Measurements from ENCODE around the gene PACSIN3. TPM values are rescaled to one million over a fixed set of nuclear protein-coding genes. Genes with fewer than 3 reads are reported as not detected.
A peak's percentile ranks its signal among the peaks of the same experiment; 100 is the strongest.

The PACSIN3 gene
- total and polyA plus RNA-seq, 2 donors (not counting 3 experiments of a cell fraction or from before 2014, with no cell fraction given): 15.2 to 27.2 TPM

- Histone ChIP-seq H3K27me3 (ENCODE audit: control insufficient read depth in 2 of 2, insufficient read depth in 2 of 2, low read length in 2 of 2) (no peaks in the 10 kb centered on the region), H3K27ac (ENCODE audit: insufficient read depth, low read depth, low read length) (no peak overlapping the region), H3K79me2 (ENCODE audit: control insufficient read depth, insufficient read depth, low read length) (peaks cover 35% of the 10 kb centered on the region), H3K36me3 (ENCODE audit: control insufficient read depth in 2 of 2, extremely low read depth in 1 of 2, insufficient read depth in 2 of 2, low read length in 2 of 2) (peaks cover 5 to 21% of the 10 kb centered on the region in 2 experiments), H3K4me1 (ENCODE audit: control insufficient read depth, extremely low read depth, insufficient read depth, low read length) (peaks cover 13% of the 10 kb centered on the region), H3K9me3 (replicated peaks; ENCODE audit: control insufficient read depth, insufficient read depth, low read length) (no peaks in the 10 kb centered on the region), H2AFZ (ENCODE audit: low read depth, low read length) (peak overlapping the region; percentile 61), H3K9ac (replicated peaks; ENCODE audit: extremely low read depth, insufficient read depth, low read length) (no peak overlapping the region), H4K20me1 (replicated peaks; ENCODE audit: control insufficient read depth, extremely low read depth, insufficient read depth, low read length) (no peaks in the 10 kb centered on the region), H3K4me2 (ENCODE audit: insufficient read depth, low read length) (no peak overlapping the region), H3K9me1 (replicated peaks; ENCODE audit: control insufficient read depth, extremely low read depth, insufficient read depth, low read length) (no peaks in the 10 kb centered on the region), H3K4me3 (replicated peaks in 1 of 3; ENCODE audit: insufficient read depth in 1 of 3, low read depth in 1 of 3, low read length in 3 of 3) (no peak overlapping the region)
- dilution Hi-C loops (cut with MboI; ENCODE audit: extremely low pct_ligation_motif_present, low sequenced_read_pairs) (no loop called here), intact Hi-C loops (cut with micrococcal nuclease) (loop anchor here (1.0 kb wide), 6 partner anchors 7 to 230 kb away; partner anchors contain the start of genes DDB2 and SLC39A13)
- CTCF ChIA-PET: interaction anchor here (0.9 to 5.3 kb wide), 8 partner anchors 9 to 176 kb away, joined by 3 to 67 read pairs (median 6); partner anchors contain the start of genes ACP2, DDB2, MYBPC3 and NR1H3
- BruUV-seq (replicated peaks): no TSS peak
- FAIRE-seq: no peak
- TF ChIP-seq EZH2 (IDR thresholded peaks at IDR 0.05; ENCODE audit: borderline replicate concordance, low read depth, low read length, severe bottlenecking) (no peak), FOS (IDR thresholded peaks at IDR 0.05; ENCODE audit: borderline replicate concordance, insufficient read depth, low read length) (no peak), POLR2AphosphoS5 (IDR thresholded peaks at IDR 0.05; ENCODE audit: insufficient read depth, low read depth, low read length) (no peak), MYC (IDR thresholded peaks at IDR 0.05; ENCODE audit: low read depth, low read length) (no peak), GATA2 (IDR thresholded peaks at IDR 0.05; ENCODE audit: insufficient read depth, insufficient read length, low read depth, low read length) (no peak), MAX (IDR thresholded peaks at IDR 0.05; ENCODE audit: insufficient read depth, insufficient read length) (no peak), JUN (IDR thresholded peaks at IDR 0.05; ENCODE audit: borderline replicate concordance, insufficient read depth, insufficient read length, low read depth) (no peak), POLR2A (IDR thresholded peaks at IDR 0.05; ENCODE audit: low read depth, low read length) (no peak), CTCF (IDR thresholded peaks at IDR 0.05; ENCODE audit: extremely low read depth in 1 of 2, insufficient read depth in 1 of 2, low read depth in 1 of 2, low read length in 2 of 2) (no peak)
- DNase-seq (ENCODE audit: low read depth, low spot score): no peak
- POLR2A ChIA-PET: no interaction called here
Observed at GRCh38 chr11:47177846-47178245, 8.4 kb downstream of the PACSIN3 start.

Data from endothelial cell of umbilical vein (primary cell).